Peyer's patch (tissue), 4 donors: ENCODE data around the gene MAP3K8. TPM values are rescaled to one million over a fixed set of nuclear protein-coding genes. Genes with fewer than 3 reads are reported as not detected.
"Not testable (repeated sequence)": the region's sequence is repeated elsewhere in the genome, so short reads cannot be mapped to it uniquely, and the experiment has no call there.

ENCODE experiments used
- DNase-seq, 3 donors: peaks; one replicate each; pipeline ENCODE4 v3.0.0-alpha.2; 2017 to 2019
- H3K27ac ChIP-seq, 4 donors: fragments of 200-600 bp; sonication (generic); one replicate each; pipeline ENCODE4 v1.5.1; 2016 to 2019
- H3K27me3 ChIP-seq, 2 donors: fragments of 200-600 bp; sonication (generic); one replicate each; pipeline ENCODE4 v1.5.1; 2019
- H3K36me3 ChIP-seq, 3 donors: fragments of 200-600 bp; sonication (generic); one replicate each; pipeline ENCODE4 v1.5.1; 2016 to 2019
- H3K4me1 ChIP-seq, 4 donors: fragments of 200-600 bp; sonication (generic); one replicate each; pipeline ENCODE4 v1.5.1; 2016 to 2019
- H3K4me3 ChIP-seq, 4 donors: fragments of 200-600 bp; sonication (generic); 1 replicate in 3 of 4; 2 replicates in 1 of 4; pipeline ENCODE4 v1.5.1; 2016 to 2019; ENCODE audit warnings: mild to moderate bottlenecking in 1 of 4
- H3K9me3 ChIP-seq, 4 donors: fragments of 200-600 bp; sonication (generic); one replicate each; pipeline ENCODE4 v1.5.1; 2016 to 2019; ENCODE audit warnings: mild to moderate bottlenecking in 1 of 4
- POLR2A ChIP-seq, 2 donors: fragments of 450-650 bp; IDR thresholded peaks; one replicate each; pipeline ENCODE4 v1.5.1; 2017; ENCODE audit warnings: antibody characterized with exemption in 2 of 2, mild to moderate bottlenecking in 2 of 2, moderate library complexity in 2 of 2
- total RNA-seq, 4 donors: library from RNA; depleted of rRNA; stranded (reverse); fragments of >200 nt; gene quantifications; one replicate each; pipeline ENCODE4 v1.1.0, GENCODE V29; 2016
- TF ChIP-seq, protein P1 (sequence below), 6 experiments: fragments of 450-650 bp in 4 of 6; fragments of 200-600 bp in 2 of 6; sonication (generic) in 1 of 6; IDR thresholded peaks; one replicate each; pipeline ENCODE4 v1.5.1; 2017 to 2019; ENCODE audit warnings: antibody characterized with exemption in 6 of 6, mild to moderate bottlenecking in 3 of 6, moderate library complexity in 1 of 6

Gene MAP3K8
- total RNA-seq, 4 donors from 2014 or later, result 3.5 to 19.0 (median 11.5) TPM

DNA sequence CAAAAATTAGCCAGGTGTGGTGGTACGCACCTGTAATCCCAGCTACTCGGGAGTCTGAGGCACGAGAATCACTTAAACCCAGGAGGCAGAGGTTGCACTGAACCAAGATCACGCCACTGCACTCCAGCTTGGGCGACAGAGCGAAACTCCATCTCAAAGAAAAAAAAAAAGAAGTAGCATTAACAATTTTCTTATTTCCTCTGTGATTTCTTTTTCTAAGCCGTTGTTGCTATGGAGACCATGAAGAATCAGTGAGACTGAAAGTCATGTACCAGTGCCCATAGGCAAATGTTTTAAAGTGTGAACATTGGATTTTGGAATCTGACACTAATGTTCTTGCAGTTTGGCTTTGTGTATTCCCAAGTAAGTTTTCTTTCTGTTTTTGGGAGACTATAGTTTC lies 18.4 kb upstream of the MAP3K8 start:
- Histone ChIP-seq H3K27me3 (no peaks in the 10 kb centered on the region), H3K4me3 (no peak overlapping the region), H3K36me3 (no peaks in the 10 kb centered on the region), H3K4me1 (peaks cover 0 to 5% (median 0%) of the 10 kb centered on the region in 4 donors), H3K9me3 (no peaks in the 10 kb centered on the region), H3K27ac (peak overlapping the region in 1 of 4 donors; percentile 28)
- TF ChIP-seq POLR2A (IDR thresholded peaks at IDR 0.05), result no peak
- DNase-seq, result no peak

DNA sequence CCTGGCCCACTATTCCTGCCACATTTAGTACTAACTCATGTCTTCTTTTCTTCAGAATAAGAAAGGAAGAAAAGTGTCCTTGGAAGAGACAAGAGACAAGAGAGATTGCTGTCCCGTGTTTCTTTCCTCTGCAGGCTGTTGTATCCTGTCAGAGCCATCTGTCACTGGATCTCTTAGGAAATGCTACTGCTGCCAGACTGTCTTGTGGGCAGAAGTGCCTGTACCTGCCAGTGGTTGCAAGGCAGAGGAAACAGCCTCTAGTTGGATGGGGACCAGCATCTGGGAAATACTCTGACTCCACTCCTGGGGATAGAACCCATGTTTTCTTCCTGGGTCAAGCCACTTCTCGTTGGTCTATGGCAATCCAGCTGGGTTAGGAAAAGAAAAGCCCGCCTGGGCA lies 16.7 kb upstream of the MAP3K8 start:
- Histone ChIP-seq H3K4me1 (peaks cover 0 to 5% (median 0%) of the 10 kb centered on the region in 4 donors), H3K27me3 (no peaks in the 10 kb centered on the region), H3K9me3 (no peaks in the 10 kb centered on the region), H3K36me3 (no peaks in the 10 kb centered on the region), H3K4me3 (no peak overlapping the region), H3K27ac (no peak overlapping the region)
- TF ChIP-seq, protein P1, sequence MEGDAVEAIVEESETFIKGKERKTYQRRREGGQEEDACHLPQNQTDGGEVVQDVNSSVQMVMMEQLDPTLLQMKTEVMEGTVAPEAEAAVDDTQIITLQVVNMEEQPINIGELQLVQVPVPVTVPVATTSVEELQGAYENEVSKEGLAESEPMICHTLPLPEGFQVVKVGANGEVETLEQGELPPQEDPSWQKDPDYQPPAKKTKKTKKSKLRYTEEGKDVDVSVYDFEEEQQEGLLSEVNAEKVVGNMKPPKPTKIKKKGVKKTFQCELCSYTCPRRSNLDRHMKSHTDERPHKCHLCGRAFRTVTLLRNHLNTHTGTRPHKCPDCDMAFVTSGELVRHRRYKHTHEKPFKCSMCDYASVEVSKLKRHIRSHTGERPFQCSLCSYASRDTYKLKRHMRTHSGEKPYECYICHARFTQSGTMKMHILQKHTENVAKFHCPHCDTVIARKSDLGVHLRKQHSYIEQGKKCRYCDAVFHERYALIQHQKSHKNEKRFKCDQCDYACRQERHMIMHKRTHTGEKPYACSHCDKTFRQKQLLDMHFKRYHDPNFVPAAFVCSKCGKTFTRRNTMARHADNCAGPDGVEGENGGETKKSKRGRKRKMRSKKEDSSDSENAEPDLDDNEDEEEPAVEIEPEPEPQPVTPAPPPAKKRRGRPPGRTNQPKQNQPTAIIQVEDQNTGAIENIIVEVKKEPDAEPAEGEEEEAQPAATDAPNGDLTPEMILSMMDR (IDR thresholded peaks at IDR 0.05), result no peak
- no peak for TF ChIP-seq POLR2A (IDR thresholded peaks at IDR 0.05)
- no peak for DNase-seq

DNA sequence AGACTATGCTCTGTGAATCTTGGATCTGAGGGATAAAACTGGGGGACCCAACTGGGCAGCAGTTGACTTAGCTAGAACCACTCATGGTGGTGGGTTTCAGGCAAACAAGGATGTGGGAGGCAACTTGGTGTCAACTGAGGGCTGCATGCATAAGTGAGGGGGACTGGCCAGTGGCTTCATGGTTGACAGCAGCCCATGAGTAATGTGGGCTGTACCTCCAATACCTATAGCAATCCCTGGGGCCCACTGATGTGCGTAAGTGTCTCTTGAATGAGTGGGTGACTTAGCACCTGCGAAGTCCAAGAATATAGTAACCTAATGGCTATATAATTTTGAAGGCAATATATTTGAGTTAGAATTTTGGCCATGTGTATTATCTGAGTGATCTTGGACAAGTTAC lies 13.7 kb upstream of the MAP3K8 start:
- Histone ChIP-seq H3K9me3 (no peaks in the 10 kb centered on the region), H3K27me3 (no peaks in the 10 kb centered on the region), H3K36me3 (no peaks in the 10 kb centered on the region), H3K4me3 (no peak overlapping the region), H3K27ac (no peak overlapping the region), H3K4me1 (peaks cover 0 to 16% (median 2%) of the 10 kb centered on the region in 4 donors)
- TF ChIP-seq, protein P1 (IDR thresholded peaks at IDR 0.05), result no peak
- TF ChIP-seq POLR2A (IDR thresholded peaks at IDR 0.05), result no peak
- DNase-seq, result no peak

DNA sequence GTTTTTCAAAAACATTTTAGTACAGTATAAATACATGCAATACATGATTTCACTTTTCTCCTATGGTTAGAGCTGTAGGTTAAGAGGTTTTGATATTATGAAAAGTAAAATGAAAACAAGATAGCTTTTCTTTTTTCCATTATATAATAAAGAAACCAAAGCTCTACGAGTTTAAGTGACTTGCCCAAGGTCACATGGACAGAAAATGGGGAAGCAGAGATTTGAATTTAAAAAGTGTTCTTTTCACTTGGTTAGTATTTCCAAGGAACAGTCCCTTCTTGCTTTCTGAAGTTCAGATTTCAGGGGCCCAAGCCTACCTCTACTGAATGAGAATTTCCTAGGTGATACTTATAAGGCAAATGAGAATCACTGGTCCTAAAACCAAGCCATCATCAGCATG lies 13.2 kb upstream of the MAP3K8 start:
- Histone ChIP-seq H3K27me3 (no peaks in the 10 kb centered on the region), H3K27ac (no peak overlapping the region), H3K9me3 (no peaks in the 10 kb centered on the region), H3K4me3 (no peak overlapping the region), H3K4me1 (peaks cover 0 to 16% (median 2%) of the 10 kb centered on the region in 4 donors), H3K36me3 (no peaks in the 10 kb centered on the region)
- no peak for TF ChIP-seq POLR2A (IDR thresholded peaks at IDR 0.05)
- TF ChIP-seq, protein P1 (IDR thresholded peaks at IDR 0.05), result no peak
- DNase-seq, result no peak

DNA sequence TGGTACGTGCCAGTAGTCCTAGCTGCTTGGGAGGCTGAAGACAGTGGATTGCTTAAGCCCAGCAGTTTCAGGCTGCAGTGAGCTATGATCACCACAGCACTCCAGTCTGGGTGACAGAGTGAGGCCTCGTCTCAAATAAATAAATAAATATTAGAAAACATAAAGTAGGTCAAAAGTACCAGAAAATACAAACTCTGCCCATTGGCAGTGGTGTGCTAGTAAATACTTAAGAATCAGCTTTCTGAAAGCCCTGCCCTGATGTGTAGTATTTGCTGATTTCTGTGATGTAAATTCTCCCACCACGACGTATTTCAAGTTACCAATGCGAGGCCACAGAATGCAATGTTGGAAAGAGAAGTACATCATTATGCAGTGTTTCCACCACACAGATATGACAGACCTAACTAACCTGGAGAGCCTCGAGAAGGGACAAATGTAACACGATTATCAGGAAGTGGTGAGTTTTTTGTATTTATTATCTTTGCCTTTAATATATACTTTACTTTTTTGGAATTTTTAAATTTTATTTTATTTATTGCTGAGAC lies 11.8 kb upstream of the MAP3K8 start:
- DNase-seq, result no peak
- TF ChIP-seq POLR2A (IDR thresholded peaks at IDR 0.05), result no peak
- TF ChIP-seq, protein P1 (IDR thresholded peaks at IDR 0.05), result no peak
- no peak overlapping the region for H3K4me3 ChIP-seq
- no peaks in the 10 kb centered on the region for H3K36me3 ChIP-seq
- H3K9me3 ChIP-seq, result no peaks in the 10 kb centered on the region
- no peak overlapping the region for H3K27ac ChIP-seq
- peaks cover 0 to 16% (median 2%) of the 10 kb centered on the region in 4 donors for H3K4me1 ChIP-seq
- no peaks in the 10 kb centered on the region for H3K27me3 ChIP-seq

DNA sequence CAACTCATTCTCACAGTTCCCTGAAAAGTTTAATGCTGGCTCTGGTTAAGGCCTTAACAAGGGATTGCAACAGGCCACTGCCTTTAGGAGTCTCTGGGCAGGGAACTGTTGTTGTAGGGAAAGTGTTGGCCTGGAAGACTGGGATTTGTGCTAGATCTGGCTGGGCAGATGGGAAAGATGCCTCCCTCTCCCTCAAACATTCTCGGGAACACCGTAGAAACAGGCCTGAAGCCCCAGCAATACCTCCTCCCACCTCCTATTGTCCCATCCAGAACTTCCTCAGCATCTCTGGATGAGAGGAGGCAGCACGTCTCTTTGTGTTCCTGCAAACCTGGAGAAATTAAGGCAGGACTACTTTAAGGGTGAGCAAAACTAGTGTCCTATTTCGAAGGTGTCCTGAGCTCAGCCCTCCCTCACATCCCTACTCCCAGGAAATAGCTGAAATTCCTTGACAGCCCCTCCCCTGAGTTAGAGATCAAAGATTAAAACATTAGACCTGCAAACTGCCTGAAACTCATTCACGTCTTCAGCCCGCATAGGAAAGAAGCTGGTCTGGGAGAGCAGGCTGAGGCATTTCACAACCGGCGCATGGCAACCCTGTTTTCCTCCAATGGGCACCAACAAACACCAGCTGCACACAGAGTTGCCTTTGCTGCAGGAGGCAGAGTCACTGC lies 10.9 kb upstream of the MAP3K8 start:
- TF ChIP-seq, protein P1 (IDR thresholded peaks at IDR 0.05), result no peak
- TF ChIP-seq POLR2A (IDR thresholded peaks at IDR 0.05), result no peak
- H3K27ac ChIP-seq, result peak overlapping the region; percentile 17 to 53 (median 32)
- H3K27me3 ChIP-seq, result no peaks in the 10 kb centered on the region
- H3K9me3 ChIP-seq, result no peaks in the 10 kb centered on the region
- no peaks in the 10 kb centered on the region for H3K36me3 ChIP-seq
- H3K4me3 ChIP-seq, result no peak overlapping the region
- H3K4me1 ChIP-seq, result peaks cover 0 to 25% (median 7%) of the 10 kb centered on the region in 4 donors
- peak in 2 of 3 donors; percentile 32 to 66 for DNase-seq

DNA sequence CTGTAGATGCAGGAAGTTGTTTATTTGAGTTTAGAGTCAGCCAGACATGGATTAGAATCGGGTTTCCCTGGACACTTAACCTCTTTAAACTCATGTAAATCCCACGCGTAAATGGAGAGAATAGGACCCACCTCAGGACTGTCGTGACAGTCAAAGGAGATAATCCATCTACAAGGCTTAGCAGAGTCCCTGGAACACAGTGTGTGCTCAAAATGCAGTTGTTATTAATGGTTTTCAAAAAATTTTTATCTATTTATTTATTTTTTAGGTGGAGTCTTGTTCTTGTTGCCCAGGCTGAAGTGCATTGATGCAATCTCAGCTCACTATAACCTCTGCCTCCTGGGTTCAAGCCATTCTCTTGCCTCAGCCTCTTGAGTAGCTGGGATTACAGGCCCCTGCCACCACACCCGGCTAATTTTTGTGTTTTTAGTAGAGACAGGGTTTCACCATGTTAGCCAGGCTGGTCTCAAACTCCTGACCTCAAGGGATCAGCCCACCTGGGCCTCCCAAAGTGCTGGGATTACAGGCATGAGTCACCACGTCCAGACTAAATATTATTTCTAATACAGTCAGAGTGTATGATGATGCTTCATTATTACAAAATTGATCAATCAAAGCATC lies 10.2 kb upstream of the MAP3K8 start:
- not testable (repeated sequence) for H3K4me3 ChIP-seq, H3K27me3 ChIP-seq, DNase-seq, H3K36me3 ChIP-seq, H3K9me3 ChIP-seq
- peaks cover 0 to 26% (median 5%) of the 10 kb centered on the region in 4 donors for H3K4me1 ChIP-seq
- H3K27ac ChIP-seq, result peak overlapping the region; percentile 17 to 53 (median 32)
